ENCODE data around the gene NFAM1.

NFAM1 gene

GRCh38 chr22:42439021-42439567, 6.9 kb upstream of the NFAM1 start:
- DNase-seq: no peak

GRCh38 chr22:42438293-42438650, 6.1 kb upstream of the NFAM1 start:
- DNase-seq: no peak

- peak; percentile 93 for DNase-seq
Observed at GRCh38 chr22:42437488-42438292, 5.5 kb upstream of the NFAM1 start.

- DNase-seq: no peak
Observed at GRCh38 chr22:42436404-42436803, 4.2 kb upstream of the NFAM1 start.

- no peak for DNase-seq
Observed at GRCh38 chr22:42434748-42435425, 2.7 kb upstream of the NFAM1 start.

- DNase-seq: no peak
Observed at GRCh38 chr22:42433754-42434682, 1.8 kb upstream of the NFAM1 start.

GRCh38 chr22:42432818-42433217, 615 bp upstream of the NFAM1 start:
- DNase-seq: no peak

GRCh38 chr22:42431401-42432019, 693 bp downstream of the NFAM1 start:
- no peak for DNase-seq

- DNase-seq: no peak
Observed at GRCh38 chr22:42430528-42431125, 1.6 kb downstream of the NFAM1 start.

GRCh38 chr22:42428760-42429159, 3.4 kb downstream of the NFAM1 start:
- DNase-seq: no peak

GRCh38 chr22:42428025-42428424, 4.2 kb downstream of the NFAM1 start:
- DNase-seq: no peak

GRCh38 chr22:42427167-42427566, 5.0 kb downstream of the NFAM1 start:
- no peak for DNase-seq

GRCh38 chr22:42425989-42426355, 6.2 kb downstream of the NFAM1 start:
- DNase-seq: no peak

GRCh38 chr22:42425337-42425988, 6.7 kb downstream of the NFAM1 start:
- DNase-seq: no peak

GRCh38 chr22:42419243-42419881, 12.8 kb downstream of the NFAM1 start:
- no peak for DNase-seq

GRCh38 chr22:42418811-42419242, 13.4 kb downstream of the NFAM1 start:
- no peak for DNase-seq

GRCh38 chr22:42417645-42418305, 14.4 kb downstream of the NFAM1 start:
- no peak for DNase-seq

- DNase-seq: no peak
Observed at GRCh38 chr22:42416671-42417230, 15.5 kb downstream of the NFAM1 start.

- no peak for DNase-seq
Observed at GRCh38 chr22:42414565-42415303, 17.5 kb downstream of the NFAM1 start.
